PC-3 (cell line): ENCODE measurements around the gene TP53I3. TPM values are rescaled to one million over a fixed set of nuclear protein-coding genes. Genes with fewer than 3 reads are reported as not detected.

Experiments used
- ATAC-seq: fragments of 200-7000 bp; cut with Tn5 transposase; 2 replicates; pipeline ENCODE4 v1.9.1; 2020; ENCODE audit warnings: mild to moderate bottlenecking, moderate library complexity
- BruUV-seq: library from RNA; stranded (reverse); fragments of 400-500 nt; replicated peaks from 2 replicates; lab custom pipeline; 2021; lab: Mats Ljungman, UMichigan
- CTCF ChIA-PET: fragments of 300-600 bp; sonication (Branson Sonifier 250); formaldehyde crosslinking; loops from one replicate; lab custom pipeline; 2022; ENCODE audit warnings: antibody characterized with exemption; lab: Charles Lee
- POLR2A ChIA-PET: fragments of 300-600 bp; sonication (Branson Sonifier 250); formaldehyde crosslinking; loops from one replicate; lab custom pipeline; 2022; ENCODE audit warnings: antibody characterized with exemption; ENCODE audit not compliant: unreplicated experiment; lab: Charles Lee
- DNase-seq: peaks from one replicate; pipeline ENCODE4 v3.0.0-alpha.2; 2015
- H2AFZ ChIP-seq: fragments of 300-600 bp; sonication (generic); 2 replicates; pipeline ENCODE4 v1.6.0; 2016; ENCODE audit warnings: antibody characterized with exemption, low read length
- H3F3A ChIP-seq: fragments of 300-600 bp; sonication (generic); one replicate; pipeline ENCODE4 v1.6.0; 2017; ENCODE audit warnings: antibody characterized with exemption, low read length, control low read depth, mild to moderate bottlenecking; ENCODE audit not compliant: unreplicated experiment
- H3K27ac ChIP-seq: fragments of 300-600 bp; sonication (generic); 2 replicates; pipeline ENCODE4 v1.5.1; 2016; ENCODE audit warnings: mild to moderate bottlenecking, low read length
- H3K27me3 ChIP-seq: fragments of 300-600 bp; sonication (generic); 2 replicates; pipeline ENCODE4 v1.6.1; 2016; ENCODE audit warnings: low read length, mixed read lengths
- H3K36me3 ChIP-seq: fragments of 300-600 bp; sonication (generic); 2 replicates; pipeline ENCODE4 v1.6.1; 2016; ENCODE audit warnings: low read depth, mixed run types, low read length, mixed read lengths
- H3K4me1 ChIP-seq: fragments of 300-600 bp; sonication (generic); 2 replicates; pipeline ENCODE4 v1.5.1; 2016; ENCODE audit warnings: low read length; ENCODE audit not compliant: insufficient read depth
- H3K4me2 ChIP-seq: fragments of 300-600 bp; sonication (generic); 2 replicates; pipeline ENCODE4 v1.6.0; 2016; ENCODE audit warnings: low read length
- H3K4me3 ChIP-seq: fragments of 300-600 bp; sonication (generic); 2 replicates; pipeline ENCODE4 v1.5.1; 2016; ENCODE audit warnings: mild to moderate bottlenecking, low read length, mixed read lengths
- H3K79me2 ChIP-seq: fragments of 300-600 bp; sonication (generic); 2 replicates; pipeline ENCODE4 v1.6.1; 2017; ENCODE audit warnings: low read length, mixed read lengths
- H3K9ac ChIP-seq: fragments of 300-600 bp; sonication (generic); 2 replicates; pipeline ENCODE4 v1.6.0; 2016; ENCODE audit warnings: mild to moderate bottlenecking, low read length
- H3K9me2 ChIP-seq: fragments of 300-600 bp; sonication (generic); replicated peaks from 2 replicates; pipeline ENCODE4 v1.6.1; 2016; ENCODE audit warnings: mixed run types, low read length, mixed read lengths
- H3K9me3 ChIP-seq: fragments of 300-600 bp; sonication (generic); 2 replicates; pipeline ENCODE4 v1.6.1; 2016; ENCODE audit warnings: low read length, mixed read lengths
- H4K20me1 ChIP-seq: fragments of 300-600 bp; sonication (generic); 2 replicates; pipeline ENCODE4 v1.6.1; 2016; ENCODE audit warnings: low read length, mixed read lengths
- EZH2 ChIP-seq: fragments of 300-600 bp; sonication (generic); IDR thresholded peaks from one replicate; pipeline ENCODE4 v1.6.1; 2017; ENCODE audit warnings: antibody characterized with exemption, mild to moderate bottlenecking, low read length; ENCODE audit not compliant: unreplicated experiment
- EZH2phosphoT487 ChIP-seq: fragments of 300-600 bp; sonication (generic); IDR thresholded peaks from 2 replicates; pipeline ENCODE4 v1.6.1; 2018; ENCODE audit warnings: mild to moderate bottlenecking, antibody characterized with exemption, low read length, borderline replicate concordance
- intact Hi-C: fragments of 100-400 bp; cut with micrococcal nuclease; formaldehyde crosslinking; loops from 2 replicates; pipeline ENCODE4 v1.9.0; 2023
- total RNA-seq: library from RNA; depleted of rRNA; stranded (reverse); fragments of >200 nt; gene quantifications from 2 replicates; pipeline ENCODE4 v1.2.3, GENCODE V29; 2014
- TF ChIP-seq, protein P1 (sequence below): fragments of 300-600 bp; sonication (generic); conservative IDR thresholded peaks from 2 replicates; pipeline ENCODE4 v1.5.1; 2017; ENCODE audit warnings: antibody characterized with exemption, low read depth, mild to moderate bottlenecking, low read length

Gene TP53I3
- total RNA-seq, 1 experiment from 2014 or later = 42.4 TPM

DNA sequence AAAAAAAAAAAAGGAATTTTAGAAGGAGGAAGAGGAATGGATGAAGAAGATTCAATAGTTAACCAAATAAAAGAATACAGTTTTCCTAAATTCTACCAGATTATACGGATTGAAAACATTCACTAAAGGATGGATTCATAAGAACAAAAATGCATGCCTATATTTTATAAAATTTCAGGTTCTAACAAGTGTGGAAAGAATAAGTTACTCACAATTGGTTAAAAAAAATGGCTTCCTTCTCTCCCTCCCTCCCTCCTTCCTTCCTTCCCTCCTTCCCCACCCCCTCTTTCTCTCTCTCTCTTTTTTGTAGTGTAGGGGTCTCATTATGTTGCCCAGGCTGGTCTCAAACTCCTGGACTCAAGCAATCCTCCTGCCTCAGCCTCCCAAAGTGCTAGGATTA is 1.6 kb upstream of the TP53I3 start:
- no peak for ATAC-seq
- ChIA-PET CTCF (no interaction called here), POLR2A (no interaction called here)
- H3K4me1 ChIP-seq = peaks cover 14% of the 10 kb centered on the region
- H3K27me3 ChIP-seq = no peaks in the 10 kb centered on the region
- H3K4me2 ChIP-seq = no peak overlapping the region
- peaks cover 5% of the 10 kb centered on the region for H3K36me3 ChIP-seq
- H3K4me3 ChIP-seq = no peak overlapping the region
- DNase-seq = no peak
- H3K79me2 ChIP-seq = peaks cover 10% of the 10 kb centered on the region; the same call in 1 of the 2 replicates
- no TSS peak for BruUV-seq
- no peaks in the 10 kb centered on the region for H3F3A ChIP-seq
- H3K27ac ChIP-seq = no peak overlapping the region
- no peaks in the 10 kb centered on the region for H3K9me3 ChIP-seq
- no peaks in the 10 kb centered on the region for H4K20me1 ChIP-seq
- no peak overlapping the region for H3K9ac ChIP-seq
- no peaks in the 10 kb centered on the region for H3K9me2 ChIP-seq
- no peak overlapping the region for H2AFZ ChIP-seq
- intact Hi-C loops = no loop called here
- TF ChIP-seq EZH2 (no peak), EZH2phosphoT487 (no peak)
- TF ChIP-seq, protein P1, sequence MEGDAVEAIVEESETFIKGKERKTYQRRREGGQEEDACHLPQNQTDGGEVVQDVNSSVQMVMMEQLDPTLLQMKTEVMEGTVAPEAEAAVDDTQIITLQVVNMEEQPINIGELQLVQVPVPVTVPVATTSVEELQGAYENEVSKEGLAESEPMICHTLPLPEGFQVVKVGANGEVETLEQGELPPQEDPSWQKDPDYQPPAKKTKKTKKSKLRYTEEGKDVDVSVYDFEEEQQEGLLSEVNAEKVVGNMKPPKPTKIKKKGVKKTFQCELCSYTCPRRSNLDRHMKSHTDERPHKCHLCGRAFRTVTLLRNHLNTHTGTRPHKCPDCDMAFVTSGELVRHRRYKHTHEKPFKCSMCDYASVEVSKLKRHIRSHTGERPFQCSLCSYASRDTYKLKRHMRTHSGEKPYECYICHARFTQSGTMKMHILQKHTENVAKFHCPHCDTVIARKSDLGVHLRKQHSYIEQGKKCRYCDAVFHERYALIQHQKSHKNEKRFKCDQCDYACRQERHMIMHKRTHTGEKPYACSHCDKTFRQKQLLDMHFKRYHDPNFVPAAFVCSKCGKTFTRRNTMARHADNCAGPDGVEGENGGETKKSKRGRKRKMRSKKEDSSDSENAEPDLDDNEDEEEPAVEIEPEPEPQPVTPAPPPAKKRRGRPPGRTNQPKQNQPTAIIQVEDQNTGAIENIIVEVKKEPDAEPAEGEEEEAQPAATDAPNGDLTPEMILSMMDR = no peak

DNA sequence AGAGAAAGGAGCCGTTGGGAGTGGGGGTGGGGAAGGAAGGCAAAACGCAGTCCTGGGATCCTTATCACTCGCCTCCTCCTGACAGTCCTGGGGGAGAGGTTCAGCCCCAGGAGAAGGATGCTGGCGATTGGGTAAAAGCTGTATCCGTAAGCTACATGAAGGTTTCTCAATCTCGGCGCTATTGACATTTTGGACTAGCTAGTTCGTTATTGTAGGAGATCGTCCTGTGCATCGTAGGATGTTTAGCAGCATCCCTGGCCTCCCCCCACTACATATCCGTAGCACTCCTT is 511 bp upstream of the TP53I3 start:
- intact Hi-C loops = loop anchor here (2.0 kb wide), 1 partner anchor 144 kb away; the partner anchor contains the start of gene UBXN2A
- Histone ChIP-seq H3K27ac (peak overlapping the region; percentile 36), H3K4me3 (peak overlapping the region; percentile 67), H3K9me3 (no peaks in the 10 kb centered on the region), H3F3A (no peaks in the 10 kb centered on the region), H3K27me3 (no peaks in the 10 kb centered on the region), H4K20me1 (no peaks in the 10 kb centered on the region), H3K79me2 (peaks cover 10% of the 10 kb centered on the region; the same call in 1 of the 2 replicates), H3K9me2 (no peaks in the 10 kb centered on the region), H3K4me2 (peak overlapping the region; percentile 78), H3K4me1 (peaks cover 14% of the 10 kb centered on the region), H2AFZ (peak overlapping the region; percentile 86), H3K9ac (peak overlapping the region; percentile 56), H3K36me3 (peaks cover 5% of the 10 kb centered on the region)
- ChIA-PET POLR2A (interaction anchor here (0.5 to 0.7 kb wide), 3 partner anchors 70 to 1274 kb away, joined by 3 to 5 read pairs (median 4); no protein-coding TSS in a partner anchor), CTCF (interaction anchor here (0.5 to 2.1 kb wide), 3 partner anchors 127 to 192 kb away, joined by 3 to 24 read pairs (median 3); partner anchors contain the start of gene ATAD2B)
- BruUV-seq = no TSS peak
- TF ChIP-seq EZH2phosphoT487 (no peak), EZH2 (no peak)
- TF ChIP-seq, protein P1 = no peak
- no peak for DNase-seq
- peak; percentile 0; the same call in 1 of the 2 replicates for ATAC-seq
